Osteocyte (in vitro differentiated cells): ENCODE results near the gene SLCO3A1. TPM values are rescaled to one million over a fixed set of nuclear protein-coding genes. Genes with fewer than 3 reads are reported as not detected.

Experiments used
- DNase-seq: peaks from one replicate; pipeline ENCODE4 v3.0.0; 2021; ENCODE audit warnings: mixed read lengths; ENCODE audit not compliant: unreplicated experiment; ENCODE audit errors: extremely low spot score
- H3K27ac Mint-ChIP-seq: one replicate; pipeline ENCODE4 v1.8.0; 2021; ENCODE audit warnings: mild to moderate bottlenecking, mixed read lengths; ENCODE audit not compliant: unreplicated experiment
- H3K27me3 Mint-ChIP-seq: one replicate; pipeline ENCODE4 v1.8.0; 2021; ENCODE audit warnings: mixed read lengths; ENCODE audit not compliant: unreplicated experiment
- H3K36me3 Mint-ChIP-seq: one replicate; pipeline ENCODE4 v1.8.0; 2021; ENCODE audit warnings: mixed read lengths; ENCODE audit not compliant: unreplicated experiment
- H3K4me1 Mint-ChIP-seq: one replicate; pipeline ENCODE4 v1.8.0; 2021; ENCODE audit warnings: mixed read lengths; ENCODE audit not compliant: unreplicated experiment
- H3K4me3 Mint-ChIP-seq: one replicate; pipeline ENCODE4 v1.8.0; 2021; ENCODE audit warnings: mild to moderate bottlenecking, moderate library complexity, mixed read lengths; ENCODE audit not compliant: unreplicated experiment
- H3K9me3 Mint-ChIP-seq: one replicate; pipeline ENCODE4 v1.8.0; 2021; ENCODE audit warnings: mixed read lengths; ENCODE audit not compliant: unreplicated experiment
- total RNA-seq: library from RNA; stranded (reverse); gene quantifications from 2 replicates; pipeline ENCODE4 v1.2.1, GENCODE V29; 2021
- TF ChIP-seq, protein P1 (sequence below): fragments of 200-600 bp; sonication (generic); IDR thresholded peaks from 2 replicates; pipeline ENCODE4 v1.5.0; 2021; ENCODE audit warnings: antibody characterized with exemption, mild to moderate bottlenecking, moderate library complexity

The SLCO3A1 gene
- total RNA-seq, 1 donor from 2014 or later = 1.3 TPM

DNA sequence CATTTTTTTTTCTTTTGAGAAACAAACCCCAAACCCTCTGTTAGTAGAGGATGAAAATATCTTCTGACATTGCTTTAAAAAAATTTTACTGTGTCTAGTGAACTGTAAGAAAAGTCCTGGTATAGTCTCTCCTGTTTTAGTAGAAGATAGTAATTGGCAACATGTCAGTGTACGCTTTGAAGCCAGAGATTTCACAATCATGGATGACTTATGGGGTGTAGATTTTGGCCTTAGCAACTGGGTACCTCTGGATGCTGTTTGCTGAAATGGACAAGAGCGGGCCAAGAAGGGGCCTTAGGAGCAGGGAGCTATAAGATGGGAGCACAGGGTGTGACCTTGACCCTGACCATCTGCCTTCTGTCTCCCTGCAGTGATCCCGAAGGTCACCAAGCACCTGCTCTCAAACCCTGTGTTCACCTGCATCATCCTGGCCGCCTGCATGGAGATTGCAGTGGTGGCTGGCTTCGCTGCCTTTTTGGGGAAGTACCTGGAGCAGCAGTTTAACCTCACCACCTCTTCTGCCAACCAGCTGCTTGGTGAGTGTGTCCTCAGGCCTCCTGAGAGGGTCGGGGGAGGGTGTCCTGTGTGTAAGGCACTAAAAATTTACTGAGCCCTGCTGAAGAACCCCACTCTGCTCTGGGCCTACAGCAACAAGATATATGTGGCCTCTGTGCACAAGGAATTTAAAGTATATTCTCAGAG, 266.7 kb downstream of the SLCO3A1 start:
- DNase-seq = no peak
- no peaks in the 10 kb centered on the region for H3K4me1 Mint-ChIP-seq
- H3K27ac Mint-ChIP-seq = no peak overlapping the region
- TF ChIP-seq, protein P1, sequence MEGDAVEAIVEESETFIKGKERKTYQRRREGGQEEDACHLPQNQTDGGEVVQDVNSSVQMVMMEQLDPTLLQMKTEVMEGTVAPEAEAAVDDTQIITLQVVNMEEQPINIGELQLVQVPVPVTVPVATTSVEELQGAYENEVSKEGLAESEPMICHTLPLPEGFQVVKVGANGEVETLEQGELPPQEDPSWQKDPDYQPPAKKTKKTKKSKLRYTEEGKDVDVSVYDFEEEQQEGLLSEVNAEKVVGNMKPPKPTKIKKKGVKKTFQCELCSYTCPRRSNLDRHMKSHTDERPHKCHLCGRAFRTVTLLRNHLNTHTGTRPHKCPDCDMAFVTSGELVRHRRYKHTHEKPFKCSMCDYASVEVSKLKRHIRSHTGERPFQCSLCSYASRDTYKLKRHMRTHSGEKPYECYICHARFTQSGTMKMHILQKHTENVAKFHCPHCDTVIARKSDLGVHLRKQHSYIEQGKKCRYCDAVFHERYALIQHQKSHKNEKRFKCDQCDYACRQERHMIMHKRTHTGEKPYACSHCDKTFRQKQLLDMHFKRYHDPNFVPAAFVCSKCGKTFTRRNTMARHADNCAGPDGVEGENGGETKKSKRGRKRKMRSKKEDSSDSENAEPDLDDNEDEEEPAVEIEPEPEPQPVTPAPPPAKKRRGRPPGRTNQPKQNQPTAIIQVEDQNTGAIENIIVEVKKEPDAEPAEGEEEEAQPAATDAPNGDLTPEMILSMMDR = no peak
- H3K36me3 Mint-ChIP-seq = no peaks in the 10 kb centered on the region
- no peaks in the 10 kb centered on the region for H3K9me3 Mint-ChIP-seq
- H3K27me3 Mint-ChIP-seq = peaks cover 8% of the 10 kb centered on the region
- H3K4me3 Mint-ChIP-seq = no peak overlapping the region

DNA sequence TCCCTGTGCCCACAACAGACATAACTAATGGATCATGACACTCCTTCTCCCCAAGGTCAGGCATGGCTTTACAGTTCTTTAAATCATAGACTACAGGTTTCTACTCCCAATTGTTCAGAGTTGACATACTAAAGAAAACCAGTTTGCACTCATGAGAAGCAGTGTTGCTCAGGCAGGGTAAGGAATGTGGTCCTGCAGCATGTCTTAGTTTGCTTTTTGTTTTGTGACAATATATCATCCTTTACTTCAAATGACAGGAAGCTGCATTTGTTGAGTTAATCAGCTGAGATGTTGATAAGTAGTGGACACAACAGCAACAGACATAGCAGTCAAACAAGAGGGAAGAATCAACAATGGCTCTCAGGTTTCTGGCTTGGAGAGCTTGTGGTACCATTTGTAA, 267.5 kb downstream of the SLCO3A1 start:
- no peak for DNase-seq
- Mint-ChIP-seq H3K4me3 (no peak overlapping the region), H3K4me1 (no peaks in the 10 kb centered on the region), H3K9me3 (no peaks in the 10 kb centered on the region), H3K27ac (no peak overlapping the region), H3K36me3 (no peaks in the 10 kb centered on the region), H3K27me3 (peaks cover 8% of the 10 kb centered on the region)
- TF ChIP-seq, protein P1 = no peak

DNA sequence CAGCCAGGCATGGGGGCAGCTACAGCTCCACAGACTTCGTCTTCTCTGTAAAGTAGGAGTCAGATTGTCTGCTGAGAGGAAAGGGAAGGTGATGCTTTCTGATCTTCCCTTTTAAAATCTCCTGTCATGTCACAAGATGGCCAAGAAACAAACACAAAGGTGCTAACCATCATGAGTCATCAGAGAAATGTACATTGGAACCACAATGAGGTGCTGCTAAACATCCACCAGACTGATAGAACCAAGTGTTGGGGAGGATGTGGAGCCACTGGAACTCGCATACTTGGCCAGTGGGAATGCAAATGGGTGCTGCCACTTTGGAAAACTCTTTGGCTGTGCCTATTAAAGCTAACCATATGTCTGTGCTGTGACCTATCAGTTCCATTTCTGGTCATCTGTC, 268.8 kb downstream of the SLCO3A1 start:
- no peak overlapping the region for H3K4me3 Mint-ChIP-seq
- peaks cover 6% of the 10 kb centered on the region for H3K27me3 Mint-ChIP-seq
- no peaks in the 10 kb centered on the region for H3K36me3 Mint-ChIP-seq
- H3K9me3 Mint-ChIP-seq = no peaks in the 10 kb centered on the region
- TF ChIP-seq, protein P1 = no peak
- no peak for DNase-seq
- no peak overlapping the region for H3K27ac Mint-ChIP-seq
- H3K4me1 Mint-ChIP-seq = no peaks in the 10 kb centered on the region

DNA sequence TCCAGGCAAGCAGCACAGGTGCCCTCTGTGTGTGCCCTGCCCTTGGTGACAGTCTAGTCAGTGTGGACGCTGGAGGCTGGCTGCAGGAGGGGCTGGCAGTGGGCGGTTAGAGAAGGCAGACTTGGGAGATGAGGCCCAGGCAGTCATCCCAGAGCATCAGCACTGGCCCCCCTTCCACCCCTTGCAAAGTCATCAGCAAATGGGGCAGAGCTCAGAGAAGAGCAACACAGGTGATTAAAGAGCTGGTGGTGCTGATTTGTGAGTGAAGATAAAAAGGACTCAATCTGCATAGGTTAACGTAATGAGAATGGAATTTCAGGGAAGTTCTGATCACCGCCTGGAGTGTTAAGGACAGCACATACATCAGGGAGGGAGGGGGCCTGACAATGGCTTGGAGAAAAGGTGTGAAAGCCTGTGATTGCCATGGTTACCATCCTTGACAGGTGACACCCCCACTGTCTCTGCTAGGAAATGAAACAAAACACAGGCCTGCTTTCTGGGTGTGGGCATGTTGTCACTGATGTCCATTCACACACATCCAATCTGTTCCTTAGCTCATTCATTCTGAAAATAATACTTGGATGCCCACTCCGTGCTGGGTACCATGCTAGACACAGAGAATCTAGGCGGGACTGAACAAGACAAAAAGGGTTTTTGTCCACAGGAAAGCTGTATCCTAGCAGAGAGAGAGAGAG, 270.6 kb downstream of the SLCO3A1 start:
- TF ChIP-seq, protein P1 = no peak
- H3K36me3 Mint-ChIP-seq = no peaks in the 10 kb centered on the region
- H3K27me3 Mint-ChIP-seq = peaks cover 2% of the 10 kb centered on the region
- no peak for DNase-seq
- no peak overlapping the region for H3K4me3 Mint-ChIP-seq
- H3K27ac Mint-ChIP-seq = no peak overlapping the region
- H3K9me3 Mint-ChIP-seq = no peaks in the 10 kb centered on the region
- H3K4me1 Mint-ChIP-seq = no peaks in the 10 kb centered on the region

GRCh38 chr15:92124657-92125010, 271.1 kb downstream of the SLCO3A1 start:
- TF ChIP-seq, protein P1 = no peak
- Mint-ChIP-seq H3K27ac (no peak overlapping the region), H3K9me3 (no peaks in the 10 kb centered on the region), H3K27me3 (no peaks in the 10 kb centered on the region), H3K4me3 (no peak overlapping the region), H3K4me1 (no peaks in the 10 kb centered on the region), H3K36me3 (no peaks in the 10 kb centered on the region)
- DNase-seq = no peak
